ENCODE data around the gene MRPS7. TPM values are rescaled to one million over a fixed set of nuclear protein-coding genes. Genes with fewer than 3 reads are reported as not detected.
"Not testable (repeated sequence)": the region's sequence is repeated elsewhere in the genome, so short reads cannot be mapped to it uniquely, and the experiment has no call there.

Gene MRPS7
- total RNA-seq, 1 experiment from 2014 or later, result 77.5 TPM

DNA sequence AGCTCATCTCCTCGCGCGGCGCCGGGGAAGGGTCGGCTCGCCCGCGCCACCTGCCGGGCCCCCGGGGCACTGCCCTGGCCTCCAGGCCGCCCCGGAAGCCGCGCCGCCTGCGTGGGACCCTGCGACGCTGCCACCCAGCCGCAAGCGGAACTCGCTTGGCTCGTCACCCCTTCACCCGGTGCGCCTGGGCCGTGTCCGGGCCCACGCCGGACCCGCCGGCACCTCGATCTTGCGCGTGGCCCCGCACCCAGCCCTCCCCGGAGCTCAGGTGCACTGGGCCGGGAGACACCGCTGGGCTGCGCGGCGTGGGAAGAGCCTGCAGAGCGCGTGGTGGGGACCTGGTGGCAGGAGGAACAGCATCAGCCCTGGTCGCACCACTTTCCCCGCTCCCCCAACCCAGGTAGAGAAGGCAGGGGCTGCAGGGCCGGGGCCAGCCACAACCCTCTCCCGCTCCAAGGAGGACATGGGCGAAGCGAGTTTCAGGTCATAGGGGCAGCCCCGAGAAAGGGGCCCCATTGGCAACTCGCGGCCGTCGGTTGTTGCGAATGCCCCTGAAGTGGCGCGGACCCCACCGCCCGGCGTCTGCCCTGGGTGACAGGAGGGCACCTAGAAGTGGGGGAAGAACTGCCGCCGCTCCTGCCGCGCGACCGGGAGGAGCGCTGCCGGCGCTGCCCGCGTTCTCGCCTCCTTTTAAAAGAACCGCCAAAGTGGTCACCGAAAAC lies 9.7 kb downstream of the MRPS7 start:
- peak; percentile 81 for DNase-seq (ENCODE audit: low spot score)

DNA sequence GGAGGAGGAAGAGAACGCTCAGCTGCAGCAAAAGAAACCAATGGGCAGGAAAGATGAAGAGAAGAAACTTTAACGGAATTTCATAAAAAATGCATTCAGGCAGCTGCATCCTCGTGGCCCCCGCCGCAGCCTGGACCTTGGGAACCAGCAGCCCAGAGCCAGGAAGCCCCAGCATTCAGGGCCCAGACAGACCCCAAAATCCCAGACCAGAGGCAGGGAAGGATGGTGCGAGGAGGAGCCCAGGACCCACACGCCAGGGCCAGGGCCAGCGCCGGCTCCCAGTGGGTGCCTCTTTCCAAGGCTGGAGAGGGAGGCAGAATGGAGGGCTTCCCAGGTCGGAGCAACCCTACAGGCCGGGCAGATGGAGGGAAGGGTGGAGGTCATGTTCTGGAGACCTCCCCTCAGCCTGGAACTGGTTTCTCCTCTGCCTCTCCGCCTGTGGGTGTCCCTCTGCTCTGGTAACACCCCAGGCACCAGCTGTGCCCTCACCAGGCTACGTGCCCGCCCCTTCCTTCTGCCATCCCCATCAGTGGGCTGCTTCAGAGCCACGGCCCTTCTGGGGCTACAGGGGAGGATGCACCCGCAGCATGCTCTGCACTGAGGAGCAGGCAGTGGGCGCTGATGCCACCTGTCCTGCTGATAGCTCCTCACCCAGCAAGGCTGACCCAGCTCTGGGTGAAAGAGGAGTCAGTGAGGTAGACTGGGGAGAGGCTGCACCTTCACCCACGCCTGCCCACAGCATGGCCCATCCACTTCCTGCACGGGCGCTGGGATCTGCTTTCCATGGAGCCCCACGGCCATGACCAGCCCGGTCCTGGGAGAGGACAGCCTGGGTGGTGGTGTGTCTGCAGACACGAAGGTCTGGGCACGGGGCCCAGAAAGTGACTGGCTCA lies 10.5 kb downstream of the MRPS7 start:
- peak; percentile 40 for DNase-seq (ENCODE audit: low spot score)

DNA sequence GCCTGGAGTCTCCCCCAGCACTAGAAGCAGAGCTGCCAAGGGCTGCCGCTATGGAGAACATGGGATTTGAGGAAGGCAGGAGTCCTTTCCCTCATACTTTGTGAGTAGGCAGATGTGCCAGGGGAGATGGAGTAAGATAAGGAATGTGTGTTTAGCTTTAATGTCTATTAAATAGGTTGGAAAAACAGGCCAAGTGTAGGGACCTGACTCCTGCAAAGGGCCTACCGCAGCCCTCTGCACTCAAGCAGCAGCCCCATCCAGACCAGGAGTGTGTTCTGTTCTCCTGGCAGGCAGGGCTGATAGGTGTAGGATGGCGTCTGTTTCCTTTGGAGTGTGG lies 11.1 kb downstream of the MRPS7 start:
- DNase-seq (ENCODE audit: low spot score), result peak; percentile 12

DNA sequence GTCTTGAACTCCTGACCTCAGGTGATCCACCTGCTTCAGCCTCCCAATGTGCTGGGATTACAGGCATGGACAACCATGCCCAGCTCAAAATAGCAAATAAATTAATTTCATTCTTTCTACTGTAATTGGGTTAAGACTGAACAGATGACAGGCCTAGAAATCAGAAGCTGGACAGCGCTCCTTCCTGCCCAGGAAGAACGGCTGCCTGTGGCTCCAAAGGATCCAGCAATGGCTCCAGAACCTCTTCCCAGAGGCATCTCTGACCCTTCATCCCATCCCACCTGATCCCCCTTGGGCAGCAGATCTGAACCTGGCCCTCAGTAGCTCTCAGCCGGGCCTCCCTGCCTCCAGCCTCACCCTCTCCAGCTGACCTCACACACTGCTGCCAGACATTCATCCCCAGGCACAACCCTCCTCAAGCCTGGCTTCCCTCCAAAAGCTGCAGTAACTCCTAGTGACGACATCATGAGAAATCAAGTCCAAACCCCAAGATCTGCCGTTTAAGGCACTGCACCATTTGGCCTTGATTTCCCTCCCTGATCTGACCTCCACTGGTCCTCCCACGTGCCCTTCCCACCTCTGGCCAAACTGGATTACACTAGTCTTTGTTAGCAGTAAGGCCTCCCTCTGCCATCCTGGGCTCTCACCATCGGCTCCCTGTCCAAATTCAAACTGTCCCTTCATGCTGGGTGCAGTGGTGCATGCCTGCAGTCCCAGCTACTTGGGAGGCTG lies 12.5 kb downstream of the MRPS7 start:
- no peak for DNase-seq (ENCODE audit: low spot score)

DNA sequence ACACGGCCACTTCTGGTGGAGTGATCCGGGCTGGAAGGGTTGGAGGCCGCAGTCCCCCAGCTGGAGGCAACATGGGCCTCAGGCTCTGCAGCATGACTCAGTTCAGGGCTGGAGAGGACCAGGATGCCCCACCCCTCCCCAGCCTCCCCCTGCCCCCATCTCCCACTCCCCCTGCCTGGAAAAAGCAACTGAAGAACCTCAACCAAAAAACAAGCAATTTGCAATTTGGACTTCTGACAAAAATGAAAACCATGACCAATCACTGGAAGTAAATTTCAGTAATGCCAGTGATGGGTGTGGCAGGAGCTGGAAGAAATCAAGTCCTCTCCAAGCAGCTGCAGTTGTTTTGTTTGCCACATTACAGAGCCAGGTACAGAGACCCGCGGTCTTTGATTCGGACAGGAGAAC lies 16.0 kb downstream of the MRPS7 start:
- DNase-seq (ENCODE audit: low spot score), result no peak

DNA sequence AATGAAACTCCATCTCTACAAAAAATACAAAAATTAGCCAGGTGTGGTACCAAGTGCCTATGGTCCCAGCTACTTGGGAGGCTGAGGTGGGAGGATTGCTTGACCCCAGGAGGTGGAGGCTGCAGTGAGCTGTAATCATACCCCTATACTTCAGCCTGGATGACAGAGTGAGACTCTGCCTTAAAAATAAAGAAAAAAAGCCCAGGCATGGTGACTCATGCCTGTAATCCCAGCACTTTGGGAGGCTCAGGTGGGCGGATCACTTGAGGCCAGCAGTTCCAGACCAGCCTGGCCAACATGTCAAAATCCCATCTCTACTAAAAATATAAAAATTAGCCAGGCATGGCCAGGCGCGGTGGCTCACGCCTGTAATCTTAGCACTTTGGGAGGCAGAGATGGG lies 18.5 kb downstream of the MRPS7 start:
- not testable (repeated sequence) for DNase-seq (ENCODE audit: low spot score)

DNA sequence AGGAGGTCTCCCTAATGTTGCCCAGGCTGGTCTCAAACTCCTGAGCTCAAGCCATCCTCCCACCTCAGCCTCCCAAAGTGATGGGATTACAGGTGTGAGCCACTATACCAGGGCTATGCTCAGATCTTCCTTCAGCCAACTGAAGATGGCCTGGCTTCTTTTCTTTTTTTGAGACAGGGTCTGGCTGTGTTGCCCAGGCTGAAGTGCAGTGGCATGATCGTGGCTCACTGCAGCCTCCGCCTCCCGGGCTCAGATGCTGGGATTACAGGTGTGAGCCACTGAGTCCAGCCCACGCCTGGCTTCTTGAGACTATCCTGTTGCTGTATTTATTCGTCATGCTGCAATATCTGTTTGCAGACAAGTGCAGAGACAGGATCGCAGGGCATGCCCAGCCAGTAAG lies 23.4 kb downstream of the MRPS7 start:
- DNase-seq (ENCODE audit: low spot score), result no peak

DNA sequence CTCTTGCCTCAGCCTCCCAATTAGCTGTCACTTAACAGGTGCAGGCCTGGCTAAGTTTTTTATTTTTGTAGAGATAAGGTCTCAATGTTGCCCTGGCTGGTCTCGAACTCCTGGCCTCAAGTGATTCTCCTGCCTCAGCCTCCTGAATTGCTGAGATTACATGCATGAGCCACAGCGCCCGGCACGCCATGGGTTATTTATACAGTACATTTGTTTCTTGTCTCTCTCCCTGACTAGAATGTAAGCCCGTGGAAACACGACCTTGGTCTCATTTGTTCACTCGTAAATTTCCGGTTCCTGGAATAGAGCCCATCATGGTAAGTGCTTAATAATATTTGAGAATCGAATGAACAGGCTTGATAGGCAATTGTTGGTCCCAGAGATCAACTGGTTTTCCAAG lies 25.5 kb downstream of the MRPS7 start:
- no peak for DNase-seq (ENCODE audit: low spot score)

DNA sequence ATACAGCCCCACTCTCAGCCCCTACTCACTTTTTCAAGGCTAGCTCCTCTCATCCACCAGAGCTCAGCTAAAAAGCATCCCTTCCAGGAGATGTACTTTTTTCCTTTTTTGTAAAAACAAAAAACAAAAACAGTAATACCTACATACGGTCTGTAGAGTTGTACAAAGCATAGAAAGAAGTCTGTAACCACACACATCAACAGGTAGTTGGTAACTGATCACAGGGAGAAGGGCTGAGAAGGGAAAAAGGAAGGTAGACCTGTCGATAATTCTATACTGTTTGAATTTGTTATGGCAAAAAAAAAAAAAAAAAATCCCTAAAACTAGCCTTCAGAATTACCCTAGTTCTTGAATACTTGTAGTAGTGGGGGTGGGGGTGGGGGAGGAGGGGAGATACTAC lies 26.7 kb downstream of the MRPS7 start:
- DNase-seq (ENCODE audit: low spot score), result no peak

DNA sequence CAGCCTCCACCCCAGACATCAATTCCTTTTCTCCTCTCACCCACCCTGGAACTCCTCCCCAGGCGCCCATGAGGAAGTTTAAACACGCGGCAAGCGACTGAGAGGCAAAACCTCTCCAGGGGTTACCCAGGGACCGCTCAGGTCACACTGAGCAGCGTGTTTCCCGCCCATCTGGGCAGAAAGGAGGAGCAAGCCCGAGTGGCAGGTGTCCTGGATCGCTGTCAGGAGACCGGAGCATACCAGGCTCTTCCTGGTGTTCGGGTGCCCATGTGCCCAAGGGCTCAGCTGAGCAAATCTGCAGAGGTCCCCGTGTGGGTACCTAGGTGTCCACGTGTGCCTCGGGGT lies 27.1 kb downstream of the MRPS7 start:
- peak; percentile 70 for DNase-seq (ENCODE audit: low spot score)

DNA sequence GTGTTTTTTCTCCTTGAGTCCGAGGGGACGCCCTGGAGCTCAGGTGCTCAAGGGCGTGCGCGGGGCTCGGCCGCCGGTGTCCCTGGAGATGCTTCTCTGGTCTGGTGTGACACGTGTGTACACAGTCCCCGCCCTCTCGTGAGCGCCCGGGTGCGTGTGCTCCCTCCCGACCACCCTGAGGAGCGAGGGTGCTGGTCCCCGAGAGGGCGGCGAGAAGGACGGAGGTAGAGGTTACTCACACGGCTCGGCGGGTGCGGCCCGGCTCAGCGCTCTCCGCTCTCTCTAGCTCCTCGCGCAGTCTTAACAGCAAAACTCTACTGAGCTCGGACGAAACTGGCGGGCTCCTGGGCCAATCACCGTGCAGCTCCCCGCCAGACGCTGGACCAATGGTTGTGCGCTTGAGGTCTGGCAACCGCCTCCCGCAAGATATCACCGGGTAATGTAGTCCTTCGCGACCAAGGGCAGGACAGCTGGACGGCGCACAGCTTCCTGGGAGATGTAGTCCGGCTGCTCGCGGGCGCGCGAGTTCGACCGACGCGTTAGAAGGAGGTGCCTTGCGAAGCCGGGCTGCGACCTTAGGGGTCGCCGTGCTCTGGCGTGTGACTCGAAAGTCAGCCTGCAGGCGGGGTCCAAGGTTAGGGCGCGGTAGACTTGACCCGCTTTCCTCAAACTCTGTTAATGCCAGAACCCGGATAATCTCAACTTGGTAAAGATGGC lies 27.6 kb downstream of the MRPS7 start, which contains the start of gene SLC25A19:
TSS of gene SLC25A19 (minus strand) at position 319 of the 717 bp plus-strand sequence. CDS start 2,669 bp downstream, outside the sequence.
- DNase-seq (ENCODE audit: low spot score), result peak; percentile 98

DNA sequence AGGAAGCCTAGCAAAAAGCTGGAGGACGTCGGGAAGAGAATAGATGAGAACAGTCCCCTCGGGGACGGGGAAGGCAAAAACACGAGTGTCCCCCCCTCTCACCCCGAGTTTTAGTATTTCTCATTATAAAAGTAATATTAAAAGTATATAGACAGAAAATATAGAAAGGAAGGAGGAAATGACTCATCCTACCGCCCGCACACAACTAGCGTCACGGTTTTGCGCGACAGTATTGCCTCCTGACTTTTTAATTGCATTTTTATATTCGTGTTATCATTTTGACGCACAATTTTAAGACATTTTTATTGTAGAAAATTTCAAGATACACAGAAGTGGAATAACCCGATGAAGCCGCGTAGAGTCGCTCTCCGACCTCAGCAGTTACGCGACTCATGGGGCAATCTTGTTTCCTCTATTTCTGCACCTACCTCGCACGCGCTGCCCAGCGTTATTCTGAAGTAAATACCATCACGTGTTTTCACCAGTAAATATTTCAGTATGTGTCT lies 28.2 kb downstream of the MRPS7 start:
- DNase-seq (ENCODE audit: low spot score), result peak; percentile 73

DNA sequence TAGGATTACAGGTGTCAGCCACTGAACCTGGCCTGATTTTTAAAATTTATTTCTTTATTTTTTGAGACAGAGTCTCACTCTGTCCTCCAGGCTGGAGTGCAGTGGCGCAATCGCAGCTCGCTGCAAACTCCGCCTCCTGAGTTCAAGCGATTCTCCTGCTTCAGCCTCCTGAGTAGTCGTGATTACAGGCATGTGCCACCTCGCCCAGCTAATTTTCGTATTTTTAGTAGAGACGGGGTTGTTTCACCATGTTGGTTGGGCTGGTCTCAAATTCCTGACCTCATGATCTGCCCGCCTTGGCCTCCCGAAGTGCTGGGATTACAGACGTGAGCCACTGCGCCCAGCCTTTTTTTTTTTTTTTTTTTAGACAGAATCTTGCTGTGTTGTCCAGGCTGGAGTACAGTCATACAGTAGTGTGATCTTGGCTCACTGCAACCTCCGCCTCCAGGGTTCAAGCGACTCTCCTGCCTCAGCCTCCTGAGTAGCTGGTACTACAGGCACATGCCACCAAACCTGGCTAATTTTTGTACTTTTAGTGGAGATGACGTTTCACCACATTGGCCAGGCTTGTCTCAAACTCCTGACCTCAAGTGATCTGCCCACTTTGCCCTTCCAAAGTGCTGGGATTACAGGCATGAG lies 31.2 kb downstream of the MRPS7 start:
- not testable (repeated sequence) for DNase-seq (ENCODE audit: low spot score)

DNA sequence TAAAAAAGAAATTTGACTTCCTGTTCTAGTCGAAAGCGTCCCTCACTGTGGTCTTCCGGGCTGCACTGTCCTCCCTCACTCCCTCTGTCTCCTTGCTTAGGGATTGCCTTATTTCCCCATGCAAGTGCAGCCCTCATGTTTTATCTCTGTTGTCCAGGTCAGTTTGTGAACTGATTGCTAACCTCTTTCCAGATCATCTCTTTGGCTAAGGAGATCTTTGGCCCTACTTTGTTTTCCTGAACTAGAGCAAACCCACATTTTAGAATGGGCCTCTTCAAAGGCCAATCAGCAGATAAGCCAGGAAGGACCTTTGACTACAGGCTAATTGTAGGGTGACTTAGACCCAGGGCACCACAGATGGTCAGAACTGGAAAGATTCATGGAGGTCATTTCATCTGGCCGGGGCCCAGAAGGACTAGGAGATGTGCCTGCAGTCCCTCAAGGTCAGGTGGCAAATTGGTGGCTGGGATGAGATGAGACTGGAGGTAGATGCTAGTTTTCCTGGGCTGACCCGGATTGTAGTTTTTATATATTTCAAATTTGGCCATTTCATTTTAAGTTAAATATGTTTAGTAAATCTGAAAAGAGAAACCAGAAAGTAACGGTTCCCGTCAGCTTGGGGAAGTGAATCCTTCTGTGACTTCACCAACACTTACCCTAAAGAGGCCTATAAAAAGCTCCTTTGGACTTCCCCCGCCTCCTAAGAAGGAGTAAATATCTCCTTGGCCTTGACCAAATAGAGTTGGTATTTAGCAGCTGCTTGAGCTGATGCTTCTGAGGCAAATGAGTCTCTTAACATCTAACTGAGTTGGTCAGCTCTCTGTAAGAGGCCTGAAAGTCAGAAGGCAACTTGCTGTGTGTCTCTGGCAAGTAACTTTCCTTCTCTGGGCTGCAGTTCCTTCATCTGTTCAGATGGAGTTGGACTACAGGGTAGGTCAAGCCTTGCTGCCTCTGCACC lies 33.8 kb downstream of the MRPS7 start:
- DNase-seq (ENCODE audit: low spot score), result no peak

DNA sequence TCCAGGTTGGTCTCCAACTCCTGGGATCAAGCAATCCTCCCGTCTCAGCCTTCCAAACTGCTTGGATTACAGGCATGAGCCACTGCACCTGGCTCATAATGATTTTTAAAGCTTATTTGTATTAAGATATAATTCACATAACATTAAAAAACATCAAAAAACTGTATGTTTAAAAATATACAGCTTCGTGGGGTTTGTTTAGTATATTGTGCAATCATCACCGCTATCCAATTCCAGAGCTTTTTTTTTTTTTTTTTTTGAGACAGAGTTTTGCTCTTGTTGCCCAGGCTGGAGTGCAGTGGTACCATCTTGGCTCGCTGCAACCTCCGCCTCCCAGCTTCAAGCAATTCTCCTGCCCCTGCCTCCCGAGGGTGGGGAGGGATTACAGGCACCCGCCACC lies 38.6 kb downstream of the MRPS7 start:
- no peak for DNase-seq (ENCODE audit: low spot score)

DNA sequence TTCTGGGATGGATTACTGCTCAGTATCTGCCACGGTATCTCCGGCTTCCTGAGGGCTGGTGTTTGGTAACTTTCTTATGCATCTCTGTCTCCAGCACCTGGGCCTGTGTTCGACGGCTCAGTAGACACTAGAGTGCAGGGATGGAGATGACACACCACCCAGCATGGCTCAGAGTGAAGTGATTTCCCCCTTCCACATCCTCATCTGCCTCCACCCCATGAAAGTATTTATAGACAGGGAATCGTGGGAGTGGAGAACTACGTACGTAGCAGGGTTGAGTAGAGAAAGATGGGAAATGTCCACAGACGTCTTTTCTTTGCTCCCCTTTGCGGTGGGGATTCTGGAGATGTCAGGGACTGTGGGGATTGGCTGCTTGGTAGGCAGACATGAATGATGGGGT lies 39.4 kb downstream of the MRPS7 start:
- no peak for DNase-seq (ENCODE audit: low spot score)

DNA sequence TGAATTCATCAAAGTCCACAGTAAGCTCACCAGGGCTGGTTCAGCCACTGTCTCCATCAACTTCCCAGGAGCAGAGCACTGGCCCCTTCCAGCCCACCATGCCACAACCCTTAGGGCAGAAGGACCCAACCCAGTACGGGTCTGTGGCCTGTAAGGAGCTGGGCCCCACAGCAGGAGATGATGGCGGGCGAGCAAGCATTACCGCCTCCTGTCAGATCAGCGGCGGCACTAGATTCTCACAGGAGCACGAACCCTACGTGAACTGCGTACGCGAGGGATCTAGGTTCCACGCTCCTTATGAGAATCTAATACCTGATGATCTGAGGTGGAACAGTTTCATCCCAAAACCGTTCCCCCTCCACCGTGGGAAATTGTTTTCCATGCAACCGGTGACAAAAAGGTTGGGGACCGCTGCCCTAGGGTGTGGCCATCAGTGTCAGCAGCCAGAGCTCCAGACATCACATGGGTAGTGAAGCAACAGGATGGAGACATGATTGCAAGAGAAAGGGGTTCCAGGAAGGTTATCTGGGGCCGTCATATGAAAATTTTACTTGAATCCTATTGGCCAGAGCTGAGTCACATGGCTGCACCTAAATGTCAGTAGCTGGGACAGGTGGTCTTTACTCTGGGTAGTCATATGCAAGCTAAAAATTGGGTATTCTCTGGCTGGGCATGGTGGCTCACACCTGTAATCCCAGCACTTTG lies 40.0 kb downstream of the MRPS7 start:
- DNase-seq (ENCODE audit: low spot score), result no peak

DNA sequence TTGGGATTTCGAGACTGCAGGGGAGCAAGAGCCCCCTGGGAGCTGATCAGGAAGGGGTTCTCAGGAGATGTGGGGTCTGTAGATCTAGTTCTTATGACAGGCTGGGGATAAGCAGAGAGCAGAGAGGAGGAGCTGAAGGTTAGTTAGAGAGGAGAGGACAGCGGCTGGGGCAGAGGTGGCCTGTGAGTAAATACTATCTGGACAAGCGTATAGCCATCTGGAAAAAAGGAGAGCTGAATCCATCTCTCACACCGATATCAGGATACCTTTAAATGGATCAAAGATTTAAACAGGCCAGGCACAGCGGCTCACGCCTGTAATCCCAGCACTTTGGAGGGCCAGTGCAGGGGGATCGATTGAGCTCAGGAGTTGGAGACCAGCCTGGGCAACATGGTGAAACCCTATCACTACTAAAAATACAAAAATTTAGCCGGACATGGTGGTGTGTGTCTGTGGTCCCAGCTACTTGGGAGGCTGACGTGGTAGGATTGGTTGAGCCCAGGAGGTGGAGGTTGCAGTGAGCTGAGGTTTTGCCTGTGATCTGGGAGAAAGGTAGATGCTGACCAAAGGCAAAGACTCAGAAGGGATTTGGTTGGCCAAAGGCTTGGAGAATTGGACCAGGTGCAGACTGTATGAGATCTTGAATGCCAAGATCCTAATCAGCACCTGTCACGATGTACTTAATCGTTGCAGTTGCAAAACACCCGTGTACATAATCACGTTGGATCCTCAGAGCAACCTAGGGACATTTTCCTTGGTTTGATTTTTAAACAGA lies 46.5 kb downstream of the MRPS7 start:
- DNase-seq (ENCODE audit: low spot score), result peak; percentile 10
